HTERT RPE-1 (cell line): Measurements from ENCODE around the gene KAZALD1.

Experiments
- in situ Hi-C: fragments of 300-500 bp; cut with MboI; formaldehyde crosslinking; loops from 4 replicates; pipeline ENCODE4 v1.14.3; 2020; ENCODE audit warnings: low sequenced_read_pairs

Gene KAZALD1

DNA sequence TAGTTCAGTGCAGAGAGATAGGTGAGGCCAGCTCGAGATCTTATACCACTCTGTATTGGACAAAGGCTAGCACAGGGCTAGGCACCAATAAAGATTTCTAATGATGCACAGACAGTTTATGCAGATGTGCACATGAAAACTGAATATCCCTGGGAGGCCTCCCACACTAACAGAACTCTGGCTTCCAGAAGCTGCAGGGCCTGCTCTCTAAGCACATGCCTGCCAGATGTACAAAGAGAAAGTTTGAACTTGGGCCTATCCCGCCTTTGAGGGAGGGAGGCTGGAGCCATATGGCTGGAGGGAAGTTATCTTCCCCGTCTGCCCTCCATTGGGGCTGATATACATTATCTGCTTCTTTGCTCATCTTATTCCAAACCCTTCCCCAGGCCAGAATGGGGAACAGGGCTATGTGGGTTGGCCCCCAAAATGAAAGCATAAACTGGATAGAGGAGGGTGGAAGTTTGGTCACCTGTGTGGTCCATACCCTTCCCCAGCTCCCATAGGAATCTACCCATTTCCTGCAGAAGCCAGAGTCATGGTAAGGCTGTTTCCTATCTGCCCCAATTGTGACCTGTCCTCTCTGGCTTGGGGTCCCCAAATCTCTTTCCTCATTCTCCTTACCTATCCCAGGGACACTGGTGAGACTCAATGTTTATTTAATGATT is 3.8 kb downstream of the KAZALD1 start:
- in situ Hi-C loops = no loop called here

GRCh38 chr10:101066146-101066895 is 4.5 kb downstream of the KAZALD1 start:
- in situ Hi-C loops = no loop called here

DNA sequence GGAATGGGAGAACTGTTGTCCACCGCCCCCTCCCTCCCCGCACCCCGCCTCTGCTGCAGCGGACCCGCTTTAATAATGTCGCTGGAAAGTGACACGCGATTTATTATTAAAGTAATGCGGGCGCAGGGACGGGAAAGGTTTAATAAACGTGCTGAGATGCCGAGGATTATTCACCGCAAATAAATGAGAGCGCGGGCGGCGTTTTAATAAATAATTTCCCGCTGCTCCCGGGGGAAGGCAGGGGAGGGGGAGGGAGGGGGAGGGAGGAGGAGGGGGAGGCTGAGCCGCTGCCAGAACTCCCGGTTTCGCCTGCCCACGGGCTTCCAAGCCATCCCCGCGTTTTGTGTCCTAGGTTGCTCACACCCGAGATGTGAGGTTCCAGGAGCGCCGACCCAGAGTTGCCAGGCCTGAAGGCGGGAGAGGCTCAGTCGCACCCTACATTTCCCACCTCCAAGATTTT is 5.1 kb downstream of the KAZALD1 start:
- in situ Hi-C loops = no loop called here

DNA sequence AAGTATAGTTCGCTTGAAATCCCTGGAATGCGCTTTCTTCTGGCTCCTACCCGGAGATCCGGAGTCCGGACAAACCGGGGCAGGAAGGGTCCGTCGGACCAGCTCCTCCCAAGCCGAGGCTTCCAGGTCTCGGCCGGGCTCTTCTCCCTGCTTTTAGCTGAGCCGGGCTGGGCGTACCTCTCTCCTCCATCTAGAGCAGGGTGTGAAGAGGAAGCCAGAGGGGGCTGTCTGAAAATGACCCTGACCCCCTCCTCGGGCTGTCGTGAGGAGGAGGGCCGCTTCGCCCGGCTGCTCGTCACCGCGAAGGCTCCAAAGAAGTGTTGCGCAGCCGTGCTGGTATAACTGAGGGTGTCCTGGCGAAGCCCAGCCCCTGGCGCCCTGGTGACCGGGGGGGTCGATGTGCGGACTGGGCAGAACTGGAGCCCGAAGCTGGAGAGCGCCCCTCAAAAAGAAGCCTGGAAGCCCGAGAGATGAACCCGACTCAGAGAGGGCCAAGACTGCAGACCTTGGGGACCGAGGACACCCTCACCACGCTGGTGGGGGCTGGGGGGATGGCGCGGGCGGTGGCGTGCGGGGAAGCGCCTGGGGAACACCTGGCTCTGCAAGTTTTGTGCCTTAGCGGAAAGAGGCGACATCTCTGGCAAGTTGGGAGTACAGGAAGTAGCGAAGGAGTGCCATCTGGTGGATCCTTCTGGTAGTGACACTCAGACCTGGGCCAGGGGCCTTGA is 5.7 kb downstream of the KAZALD1 start:
- in situ Hi-C loops = no loop called here

DNA sequence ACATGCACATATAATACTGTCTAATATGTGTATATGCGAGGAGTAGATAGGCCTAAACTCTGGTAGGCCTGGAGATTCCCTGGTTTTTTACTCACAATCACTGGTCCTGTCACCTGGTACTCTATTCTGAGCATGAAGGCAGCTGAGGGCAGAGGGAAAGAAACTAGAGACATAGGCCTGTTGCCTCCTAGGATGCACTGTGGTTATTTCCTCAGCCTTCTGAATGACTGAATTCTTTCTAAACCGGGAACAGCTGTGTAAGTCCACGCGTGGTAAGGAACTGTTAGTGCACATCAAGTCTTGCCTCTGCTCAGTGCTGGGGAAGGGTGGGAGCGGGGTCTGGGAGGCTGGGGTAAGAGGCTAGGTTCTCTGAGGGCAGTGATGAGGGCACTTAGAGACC is 7.7 kb downstream of the KAZALD1 start:
- in situ Hi-C loops = no loop called here

DNA sequence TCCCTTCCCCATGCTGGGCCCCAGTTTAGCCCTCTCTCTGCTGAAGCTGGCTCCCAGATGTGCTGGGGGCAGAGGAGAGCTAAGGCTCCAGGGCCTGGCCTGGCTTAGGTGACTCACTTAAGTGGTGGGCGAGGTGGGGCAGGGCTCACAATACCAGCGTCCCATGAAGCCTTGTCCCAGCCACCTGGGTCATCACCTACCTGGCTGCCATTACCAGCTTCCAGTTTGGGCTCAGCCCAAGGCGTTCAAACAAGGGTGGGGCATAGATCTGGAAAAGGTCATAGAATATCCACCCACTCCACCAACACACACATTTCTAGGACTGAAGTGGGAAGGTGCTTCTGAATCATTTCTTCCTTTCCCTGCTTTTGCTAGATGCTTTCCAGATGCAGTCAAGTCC is 8.3 kb downstream of the KAZALD1 start:
- in situ Hi-C loops = no loop called here

DNA sequence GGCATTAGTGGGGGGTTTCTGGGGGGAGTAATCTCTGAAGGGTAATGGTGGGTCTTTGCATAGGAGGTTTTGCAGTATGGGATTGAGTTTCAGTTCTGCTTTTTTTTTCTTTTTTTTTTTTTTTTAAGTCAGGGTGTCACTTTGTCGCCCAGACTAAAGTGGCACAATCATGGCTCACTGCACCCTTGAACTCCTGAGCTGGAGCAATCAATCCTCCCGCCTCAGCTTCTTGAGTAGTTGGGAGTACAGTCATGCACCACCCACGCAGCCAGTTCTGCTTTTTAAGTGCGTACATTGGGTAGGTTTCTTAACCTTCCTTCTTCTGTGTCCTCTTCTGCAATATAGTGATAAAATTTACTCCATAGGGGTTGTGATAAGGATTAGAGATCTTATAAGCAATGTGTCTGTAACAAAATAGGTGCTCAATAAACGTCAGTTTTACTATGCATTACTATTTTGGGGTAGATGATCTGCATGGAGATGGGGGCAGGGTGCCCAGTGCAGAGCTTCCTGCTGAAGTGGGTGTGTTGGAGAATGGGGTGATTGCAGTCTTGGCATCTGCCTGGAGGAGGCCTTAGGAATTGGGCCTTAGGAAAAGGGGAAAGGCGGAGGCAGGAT is 9.6 kb downstream of the KAZALD1 start:
- in situ Hi-C loops = no loop called here

DNA sequence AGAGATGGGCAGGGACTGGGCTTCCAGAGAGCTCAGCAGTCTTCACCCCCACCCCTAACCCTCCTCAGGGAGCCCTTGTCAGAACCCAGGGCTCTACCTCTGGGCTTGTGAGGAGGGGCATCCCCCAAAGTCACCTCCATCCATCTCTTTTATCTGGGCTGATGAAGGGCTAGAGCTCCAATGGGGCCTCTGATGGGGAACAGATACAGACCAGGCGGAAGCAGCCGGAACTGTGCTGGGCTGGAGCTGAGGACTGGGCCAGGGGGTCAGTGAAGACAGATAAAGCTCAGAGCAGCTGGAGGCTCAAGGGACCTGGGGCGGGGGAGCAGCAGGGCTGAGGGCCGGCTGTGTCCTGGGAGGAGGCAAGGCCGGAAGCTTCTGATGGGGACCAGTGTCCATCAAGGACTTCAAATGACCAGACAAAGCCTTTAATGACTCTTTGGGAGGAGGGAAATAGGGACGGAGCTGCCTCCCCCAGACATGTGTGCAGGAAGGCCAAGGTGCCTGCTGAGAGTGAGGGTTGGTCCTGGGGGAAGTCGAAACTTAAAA is 10.2 kb downstream of the KAZALD1 start:
- in situ Hi-C loops = no loop called here

DNA sequence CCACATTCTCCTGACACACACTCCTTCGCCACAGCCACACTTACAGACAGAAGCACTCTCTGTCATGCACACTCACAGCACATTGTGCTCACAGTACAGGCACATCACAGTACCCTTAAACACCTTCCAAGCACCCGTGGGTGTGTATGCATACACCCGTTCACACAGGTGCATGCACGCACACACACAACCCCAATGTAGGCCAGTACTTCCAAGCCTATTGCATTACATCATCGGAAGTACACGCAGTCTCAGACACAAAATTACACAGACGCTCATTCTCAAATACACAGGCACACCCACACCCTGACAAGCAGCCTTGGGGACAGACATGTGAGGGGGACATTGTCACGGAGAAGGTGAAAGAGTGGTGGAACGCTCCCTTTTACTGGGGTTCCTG is 11.1 kb downstream of the KAZALD1 start:
- in situ Hi-C loops = no loop called here

- in situ Hi-C loops = no loop called here
Observed at GRCh38 chr10:101073631-101074030, 11.8 kb downstream of the KAZALD1 start.

GRCh38 chr10:101075775-101076174 is 14.0 kb downstream of the KAZALD1 start:
- in situ Hi-C loops = no loop called here

- in situ Hi-C loops = no loop called here
Observed at GRCh38 chr10:101076630-101077029, 14.8 kb downstream of the KAZALD1 start.

DNA sequence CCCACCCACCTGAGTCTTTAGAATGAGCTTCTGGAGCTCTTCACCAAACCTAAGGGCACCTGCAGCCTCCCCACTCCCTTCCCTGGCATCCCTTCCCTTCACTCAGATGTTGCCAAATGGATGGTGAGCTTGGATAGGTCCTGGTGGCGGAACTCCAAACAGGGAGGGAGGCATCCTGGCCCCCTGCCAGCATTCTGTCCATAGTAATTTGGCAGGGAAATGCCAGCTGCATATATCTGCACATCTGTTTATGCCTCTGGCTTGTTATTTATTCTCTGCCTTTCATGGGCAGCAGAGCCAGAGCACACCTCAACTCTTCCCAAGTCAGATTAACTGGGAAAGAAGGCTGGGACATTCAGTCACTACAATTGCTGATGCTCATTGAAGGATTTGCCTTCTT is 18.1 kb downstream of the KAZALD1 start:
- in situ Hi-C loops = no loop called here

DNA sequence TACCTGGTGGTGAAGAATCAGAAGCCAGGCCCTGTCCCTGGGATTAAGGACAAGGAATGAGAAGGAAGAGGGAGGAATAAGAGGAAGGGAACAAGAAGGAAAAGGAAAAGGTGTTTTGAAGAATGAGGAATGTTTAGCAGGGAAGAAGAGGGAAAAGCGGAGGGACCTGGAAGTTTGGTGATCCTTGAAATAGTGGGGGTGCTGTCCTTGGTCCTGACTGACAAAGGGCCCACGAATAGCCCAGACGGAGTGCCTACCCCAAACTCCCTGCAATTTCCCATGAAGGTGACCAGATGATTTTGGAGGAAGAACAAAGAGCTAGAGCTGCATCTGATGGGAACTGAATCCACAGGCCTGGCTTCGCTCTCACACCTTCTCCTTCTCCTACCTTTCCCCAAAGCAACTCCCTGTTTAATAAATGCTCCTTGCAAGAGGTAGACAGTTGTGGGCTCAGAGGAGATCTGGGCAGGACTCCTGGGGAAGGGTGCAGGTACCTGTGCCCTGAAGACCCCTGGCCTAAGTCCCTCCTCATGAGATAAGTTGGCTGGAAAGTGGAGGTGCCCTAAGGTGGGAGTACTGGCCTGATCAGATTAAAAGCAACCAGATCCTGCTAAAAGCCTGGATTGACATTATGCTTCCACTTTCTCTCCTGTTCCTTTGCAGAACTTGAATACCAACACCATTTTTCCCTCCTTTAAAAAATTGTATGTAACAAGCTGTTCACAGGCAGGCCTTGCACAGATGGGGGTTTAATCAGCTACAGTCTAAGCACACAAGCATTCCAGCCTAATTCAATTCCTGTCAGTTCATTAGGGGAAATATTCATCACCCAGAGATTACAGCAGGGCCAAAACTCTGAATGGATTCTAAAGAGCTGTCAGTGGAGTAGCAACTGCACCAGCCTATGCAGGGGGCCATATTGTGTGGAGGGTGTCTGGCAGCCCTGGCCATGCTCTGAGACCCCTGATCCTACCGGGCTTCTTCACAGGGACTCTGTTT is 19.4 kb downstream of the KAZALD1 start:
- in situ Hi-C loops = no loop called here

DNA sequence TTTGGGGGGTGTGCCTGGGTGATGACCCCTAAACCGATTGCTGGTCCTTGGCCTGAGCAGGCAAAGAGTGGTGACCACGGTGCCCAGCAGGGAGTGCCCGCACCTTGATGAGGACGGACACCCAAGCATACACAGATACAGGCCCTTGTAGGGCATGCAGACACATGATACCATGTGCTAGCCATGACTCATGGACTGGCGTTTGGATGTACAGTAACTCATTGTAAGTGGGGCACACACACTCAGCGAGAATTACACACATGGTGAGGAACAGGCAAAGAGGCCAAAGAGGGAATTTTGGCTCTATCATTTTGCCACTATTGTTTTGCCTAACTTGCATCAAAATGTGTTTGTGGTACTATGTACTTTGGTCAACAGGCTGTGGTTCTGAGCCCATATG is 24.1 kb downstream of the KAZALD1 start:
- in situ Hi-C loops = no loop called here

- in situ Hi-C loops = no loop called here
Observed at GRCh38 chr10:101087376-101087775, 25.6 kb downstream of the KAZALD1 start.

DNA sequence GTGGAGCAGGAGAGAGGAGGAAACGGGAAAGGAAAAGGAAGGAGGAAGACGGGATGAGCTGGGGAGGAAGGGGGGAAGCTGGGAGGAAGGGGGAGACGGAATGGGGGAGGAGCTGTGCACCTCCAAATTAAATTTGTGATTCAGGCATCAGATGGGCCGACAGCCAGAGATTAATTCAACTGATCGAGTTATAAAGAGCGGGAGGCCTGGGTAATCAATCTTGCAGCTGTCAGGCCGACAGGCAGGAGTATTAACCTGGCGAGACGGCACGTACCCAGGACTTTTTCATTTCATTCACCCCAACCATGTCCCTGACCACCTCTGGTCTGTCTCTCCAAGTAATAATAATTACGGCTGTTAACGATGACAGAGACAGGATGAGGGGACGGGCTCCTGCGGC is 26.2 kb downstream of the KAZALD1 start:
- in situ Hi-C loops = no loop called here

- in situ Hi-C loops = no loop called here
Observed at GRCh38 chr10:101089520-101090299, 27.9 kb downstream of the KAZALD1 start.

GRCh38 chr10:101090597-101090996 is 28.8 kb downstream of the KAZALD1 start:
- in situ Hi-C loops = no loop called here
